ENCODE data around the gene GBF1.

The GBF1 gene

DNA sequence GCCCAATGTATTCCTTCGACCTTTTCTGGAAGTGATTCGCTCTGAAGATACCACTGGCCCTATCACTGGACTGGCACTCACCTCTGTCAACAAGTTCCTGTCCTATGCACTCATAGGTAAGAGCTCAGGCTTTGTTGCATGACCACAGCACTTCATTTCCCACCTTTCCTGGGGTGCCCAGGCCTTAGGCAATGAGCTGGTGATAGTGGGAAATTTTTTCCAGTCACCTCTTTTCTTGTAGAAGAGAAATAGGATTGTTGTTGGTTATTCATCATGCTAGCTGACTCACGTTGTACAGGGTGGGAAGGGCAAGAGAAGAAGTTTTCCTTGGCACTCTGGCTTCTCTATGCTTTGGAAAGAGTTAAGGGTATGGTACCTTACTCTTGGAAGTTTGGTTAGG lies 98.7 kb downstream of the GBF1 start:
- no peak for DNase-seq (ENCODE audit: low read depth in 1 of 2, low spot score in 1 of 2)

DNA sequence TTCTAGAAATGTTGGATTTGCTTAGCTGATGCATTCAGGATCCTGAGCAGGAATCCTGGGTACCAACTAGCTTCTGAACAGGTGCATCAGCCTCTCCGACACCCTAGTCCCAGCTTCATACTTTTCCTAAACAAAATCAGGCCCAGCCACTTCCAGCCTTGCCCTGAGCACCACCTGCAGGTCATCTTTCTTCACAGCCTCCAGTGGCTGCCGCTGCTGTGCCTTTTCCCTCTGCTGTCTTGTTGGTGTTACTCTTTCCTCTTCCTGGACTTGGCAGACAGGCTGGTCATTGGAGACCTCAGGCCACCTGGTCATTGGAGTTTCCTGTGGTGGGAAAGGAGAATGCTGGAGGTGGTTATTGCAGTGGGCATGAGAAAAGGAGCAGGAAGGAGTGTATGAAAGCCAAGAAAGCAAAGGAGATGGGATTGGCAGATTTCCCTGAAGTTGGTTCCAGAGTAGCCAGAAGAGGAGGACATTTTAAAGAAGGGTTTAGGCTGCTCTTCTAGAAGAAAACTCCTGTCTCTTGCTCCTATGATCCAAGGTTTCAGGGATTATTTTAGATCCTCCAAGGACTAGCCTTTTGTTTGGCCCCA lies 102.0 kb downstream of the GBF1 start:
- no peak for DNase-seq (ENCODE audit: low read depth in 1 of 2, low spot score in 1 of 2)

DNA sequence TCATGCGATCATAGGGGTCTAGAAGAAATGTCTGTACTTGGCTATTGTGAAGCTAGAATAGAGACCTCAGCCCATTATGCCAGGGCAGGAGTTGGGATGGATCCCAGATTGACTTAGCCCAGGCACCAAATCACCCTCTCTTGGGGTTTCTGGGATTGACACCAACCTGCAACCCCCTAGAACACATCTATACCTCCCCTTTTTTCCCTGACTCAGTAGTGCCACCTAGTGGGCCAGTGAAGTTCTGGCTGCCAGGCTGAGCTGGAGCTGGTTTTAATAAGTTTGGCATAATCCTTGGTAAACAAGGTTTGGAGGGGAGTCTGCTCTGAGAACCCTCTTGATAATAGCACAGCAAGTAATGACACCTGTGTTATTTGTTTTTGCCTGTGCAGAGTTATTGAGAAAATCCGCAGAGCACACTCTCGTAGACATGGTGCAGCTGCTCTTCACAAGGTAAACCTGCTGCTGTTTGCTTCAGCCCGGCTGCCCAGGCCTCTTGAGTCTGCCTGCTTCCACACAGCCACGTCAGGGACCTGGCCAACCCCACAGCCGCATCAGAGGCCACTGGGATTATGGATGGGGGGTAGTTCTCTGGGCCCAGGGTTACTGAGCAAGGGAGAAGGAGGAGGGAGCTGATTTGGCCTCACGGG lies 106.9 kb downstream of the GBF1 start:
- peak; percentile 60 to 63 for DNase-seq (ENCODE audit: low read depth in 1 of 2, low spot score in 1 of 2)

DNA sequence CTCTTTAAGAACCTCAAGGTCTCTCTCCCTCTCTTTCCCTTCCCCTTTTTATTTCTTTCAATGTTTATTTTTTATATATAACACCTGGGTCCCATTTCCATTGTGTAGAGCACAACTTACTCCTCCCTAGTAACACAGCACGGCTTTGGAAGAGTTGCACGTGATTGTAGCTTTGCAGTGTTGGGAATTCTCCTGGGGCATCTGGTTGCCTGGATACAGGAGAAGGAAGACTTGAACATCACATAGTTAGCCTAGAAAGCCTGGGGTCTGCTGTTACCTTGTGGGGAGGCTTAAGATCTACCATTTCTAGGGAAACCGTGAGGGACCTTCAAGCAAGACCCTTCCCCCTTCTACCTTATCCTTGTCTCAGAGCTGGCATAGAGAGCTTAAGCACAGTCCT lies 109.1 kb downstream of the GBF1 start:
- DNase-seq (ENCODE audit: low read depth in 1 of 2, low spot score in 1 of 2), result no peak

DNA sequence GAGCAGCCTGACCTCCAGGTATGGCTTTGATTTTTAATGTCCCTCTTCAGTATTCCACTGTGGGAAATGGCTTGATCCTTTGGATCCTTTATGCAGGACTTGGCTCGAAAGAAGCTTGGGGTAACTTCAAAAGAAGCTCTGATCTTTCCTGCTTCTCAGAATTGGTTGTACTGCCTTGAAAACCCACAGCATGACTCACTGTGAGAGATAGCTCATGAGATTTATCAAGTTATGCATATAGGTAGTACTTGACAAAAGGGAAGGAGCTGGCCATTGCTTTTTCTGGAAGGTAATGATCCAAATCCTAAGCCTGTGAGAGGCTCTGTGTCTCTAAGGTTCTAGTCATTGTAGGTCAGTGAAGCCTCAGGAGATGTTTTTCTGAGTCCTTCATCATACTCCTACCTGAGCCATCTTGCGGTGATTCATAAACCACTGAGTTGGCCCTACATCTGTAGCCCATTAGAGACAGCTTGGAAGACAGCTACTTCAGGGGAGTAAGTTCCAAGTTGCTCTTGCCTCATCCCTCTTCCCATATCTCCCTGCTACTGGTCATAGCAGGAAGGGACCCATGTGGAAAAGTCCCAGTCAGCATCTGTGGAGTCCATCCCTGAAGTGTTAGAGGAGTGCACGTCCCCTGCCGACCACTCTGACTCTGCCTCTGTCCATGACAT lies 113.5 kb downstream of the GBF1 start:
- no peak for DNase-seq (ENCODE audit: low read depth in 1 of 2, low spot score in 1 of 2)

DNA sequence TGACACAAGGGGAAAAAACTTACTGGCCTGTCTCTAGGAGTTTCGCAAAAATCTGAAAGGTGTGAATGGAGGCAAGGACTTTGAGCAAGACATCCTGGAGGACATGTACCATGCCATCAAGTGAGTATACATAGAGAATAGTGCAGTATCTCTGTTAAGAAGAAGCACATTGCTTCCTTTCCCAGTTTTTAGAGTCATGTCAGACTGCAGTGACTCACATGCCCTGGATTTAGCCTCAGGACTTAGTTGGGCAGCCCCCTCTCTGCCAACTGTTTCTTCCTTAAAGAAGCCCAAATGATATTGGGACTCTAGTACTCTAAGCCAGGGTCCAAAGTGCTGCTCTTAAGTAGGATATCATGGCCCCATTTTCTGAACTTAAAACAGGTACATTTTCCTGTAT lies 122.1 kb downstream of the GBF1 start:
- no peak for DNase-seq (ENCODE audit: low read depth in 1 of 2, low spot score in 1 of 2)

DNA sequence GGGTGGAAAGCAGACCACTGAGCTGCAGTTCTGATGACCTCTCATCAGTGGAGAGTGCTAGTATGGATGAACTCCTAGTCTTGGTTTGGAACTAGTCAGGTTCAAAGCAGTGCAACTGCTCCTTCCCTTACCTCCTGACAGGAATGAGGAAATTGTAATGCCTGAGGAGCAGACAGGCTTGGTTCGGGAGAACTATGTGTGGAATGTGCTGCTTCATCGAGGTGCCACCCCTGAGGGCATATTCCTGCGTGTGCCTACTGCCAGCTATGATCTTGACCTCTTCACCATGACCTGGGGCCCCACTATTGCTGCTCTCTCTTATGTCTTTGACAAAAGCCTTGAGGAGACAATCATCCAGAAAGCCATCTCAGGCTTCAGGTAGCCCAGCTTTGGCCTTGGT lies 122.7 kb downstream of the GBF1 start:
- no peak for DNase-seq (ENCODE audit: low read depth in 1 of 2, low spot score in 1 of 2)

DNA sequence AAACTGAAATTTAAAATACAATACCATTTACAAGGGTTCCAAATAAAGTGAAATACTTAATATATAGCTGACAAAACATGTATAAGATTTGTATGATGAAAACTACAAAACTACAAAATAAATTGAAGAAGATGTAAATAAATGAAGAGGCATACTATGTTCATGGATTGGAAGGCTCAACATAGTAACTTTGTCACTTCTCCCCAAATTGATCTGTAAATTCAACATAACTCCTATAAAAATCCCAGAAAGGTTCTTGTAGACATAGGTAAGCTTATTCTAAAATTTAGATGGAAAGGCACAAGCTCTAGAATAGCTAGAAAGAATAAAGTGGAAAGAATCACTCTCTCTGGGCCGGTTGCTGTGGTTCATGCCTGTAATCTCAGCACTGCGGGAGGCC lies 126.0 kb downstream of the GBF1 start:
- DNase-seq (ENCODE audit: low read depth in 1 of 2, low spot score in 1 of 2), result no peak

DNA sequence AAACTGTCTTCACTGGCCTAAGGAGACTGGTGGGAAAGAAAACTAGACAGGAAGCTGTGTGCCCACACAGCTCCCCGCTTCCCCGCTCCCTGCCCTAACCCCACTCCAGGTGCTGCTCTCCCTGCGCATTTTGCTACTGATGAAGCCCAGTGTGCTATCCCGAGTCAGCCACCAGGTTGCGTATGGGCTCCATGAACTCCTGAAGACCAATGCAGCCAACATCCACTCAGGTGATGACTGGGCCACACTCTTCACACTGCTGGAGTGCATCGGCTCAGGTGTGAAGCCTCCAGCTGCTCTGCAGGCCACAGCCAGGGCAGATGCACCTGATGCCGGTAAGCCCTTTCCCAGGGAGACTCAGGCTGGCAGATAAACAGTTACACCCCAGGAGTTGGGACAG lies 129.9 kb downstream of the GBF1 start:
- DNase-seq (ENCODE audit: low read depth in 1 of 2, low spot score in 1 of 2), result no peak

DNA sequence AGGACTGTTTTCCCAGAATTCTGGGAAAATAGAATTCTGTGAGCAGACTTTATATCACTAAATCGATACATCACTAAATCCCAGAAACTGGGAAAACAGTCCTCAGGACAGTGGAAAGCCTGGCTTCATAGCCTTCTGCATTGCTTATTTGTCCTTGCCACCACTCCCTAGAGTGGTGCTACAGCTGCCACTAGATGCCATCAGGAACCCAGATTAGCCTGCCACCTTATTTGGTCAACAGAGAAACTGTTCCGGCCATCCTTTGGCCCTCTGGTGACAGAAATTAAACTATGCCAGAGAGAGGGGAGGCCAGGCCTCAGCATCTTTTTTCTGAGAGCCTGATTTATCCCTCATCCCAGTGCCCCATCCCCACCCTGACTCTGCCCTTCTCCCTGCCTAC lies 130.5 kb downstream of the GBF1 start:
- no peak for DNase-seq (ENCODE audit: low read depth in 1 of 2, low spot score in 1 of 2)

DNA sequence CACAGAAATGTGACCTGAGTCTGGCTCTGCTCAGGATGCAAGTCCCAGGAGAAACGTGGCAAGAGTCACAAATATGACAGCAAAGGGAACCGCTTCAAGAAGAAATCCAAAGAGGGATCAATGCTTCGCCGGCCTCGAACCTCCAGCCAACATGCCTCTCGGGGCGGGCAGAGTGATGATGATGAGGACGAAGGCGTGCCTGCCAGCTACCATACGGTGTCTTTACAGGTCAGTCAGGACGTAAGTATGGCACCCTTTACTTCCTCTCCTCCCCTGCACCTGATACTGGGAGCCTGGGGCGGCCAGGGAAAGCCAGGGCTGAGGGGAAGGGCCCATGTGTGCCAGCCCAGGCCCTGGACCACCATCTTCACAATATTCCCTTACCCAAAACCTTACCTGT lies 131.6 kb downstream of the GBF1 start:
- no peak for DNase-seq (ENCODE audit: low read depth in 1 of 2, low spot score in 1 of 2)

DNA sequence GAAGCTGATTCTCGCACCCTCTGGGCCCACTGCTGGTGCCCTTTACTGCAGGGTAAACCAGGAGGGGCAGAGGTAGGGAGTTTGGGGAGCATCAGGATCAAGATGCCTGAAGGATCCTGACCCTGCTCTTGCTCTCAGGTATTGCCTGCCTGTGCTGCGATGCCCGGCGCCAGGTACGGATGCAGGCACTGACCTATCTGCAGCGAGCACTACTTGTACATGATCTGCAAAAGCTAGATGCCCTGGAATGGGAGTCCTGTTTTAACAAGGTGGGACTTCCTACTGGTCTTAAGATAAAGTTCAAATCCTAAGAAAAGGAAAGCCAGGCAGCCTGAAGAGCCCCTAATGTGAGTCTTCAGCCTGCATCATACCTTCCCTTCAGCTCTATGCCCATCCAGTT lies 134.1 kb downstream of the GBF1 start:
- no peak for DNase-seq (ENCODE audit: low read depth in 1 of 2, low spot score in 1 of 2)

DNA sequence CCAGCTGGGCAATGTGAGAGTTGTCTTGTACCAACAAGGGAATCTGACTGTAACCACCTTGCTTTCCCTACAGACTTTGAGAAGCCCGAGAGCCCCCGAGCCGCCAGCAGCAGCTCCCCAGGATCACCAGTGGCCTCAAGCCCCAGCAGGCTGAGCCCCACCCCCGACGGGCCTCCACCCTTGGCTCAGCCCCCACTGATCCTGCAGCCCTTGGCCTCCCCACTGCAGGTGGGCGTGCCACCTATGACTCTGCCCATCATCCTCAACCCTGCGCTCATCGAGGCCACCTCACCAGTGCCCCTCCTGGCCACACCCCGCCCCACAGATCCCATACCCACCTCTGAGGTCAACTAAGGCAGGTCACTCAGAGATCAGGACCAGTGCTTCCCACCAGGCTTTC lies 136.7 kb downstream of the GBF1 start:
- DNase-seq (ENCODE audit: low read depth in 1 of 2, low spot score in 1 of 2), result no peak

DNA sequence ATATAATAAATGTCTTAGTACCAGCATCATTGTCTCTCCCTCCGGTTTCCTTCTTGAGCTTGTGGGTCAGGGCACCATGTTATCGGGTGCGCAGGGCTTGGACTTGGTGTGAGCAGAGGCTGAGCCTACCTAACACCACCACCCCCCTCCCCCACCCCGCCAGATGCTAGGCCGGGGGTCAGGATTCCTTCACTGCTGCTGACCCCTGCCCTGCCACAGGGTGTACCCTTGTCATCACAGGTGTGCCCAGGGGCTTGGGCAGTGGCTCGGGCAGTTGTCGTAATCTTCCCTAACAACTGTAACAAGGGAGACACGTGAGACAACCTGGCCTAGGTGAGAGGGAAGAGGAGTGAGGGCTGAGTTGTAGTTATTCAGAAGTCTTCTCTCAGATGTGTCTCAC lies 137.5 kb downstream of the GBF1 start:
- DNase-seq (ENCODE audit: low read depth in 1 of 2, low spot score in 1 of 2), result no peak

DNA sequence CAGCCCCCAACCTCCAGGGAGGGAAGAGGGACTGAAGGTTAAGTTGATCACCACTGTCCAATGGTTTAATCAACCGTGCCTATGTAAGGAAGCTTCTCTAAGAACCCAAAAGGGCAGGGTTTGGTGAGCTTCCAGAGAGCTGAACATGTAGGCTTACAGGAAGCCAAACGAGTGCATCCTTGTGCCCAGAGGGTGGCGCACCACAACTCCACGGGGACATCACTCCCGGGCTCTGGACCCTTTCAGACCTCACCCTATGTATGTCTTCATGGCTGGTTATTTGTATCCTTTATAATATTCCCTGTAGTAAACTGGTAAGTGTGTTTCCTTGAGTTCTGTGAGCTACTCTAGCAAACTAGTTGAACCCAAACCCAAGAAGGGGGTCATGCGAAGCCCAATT lies 138.7 kb downstream of the GBF1 start:
- DNase-seq (ENCODE audit: low read depth in 1 of 2, low spot score in 1 of 2), result no peak

DNA sequence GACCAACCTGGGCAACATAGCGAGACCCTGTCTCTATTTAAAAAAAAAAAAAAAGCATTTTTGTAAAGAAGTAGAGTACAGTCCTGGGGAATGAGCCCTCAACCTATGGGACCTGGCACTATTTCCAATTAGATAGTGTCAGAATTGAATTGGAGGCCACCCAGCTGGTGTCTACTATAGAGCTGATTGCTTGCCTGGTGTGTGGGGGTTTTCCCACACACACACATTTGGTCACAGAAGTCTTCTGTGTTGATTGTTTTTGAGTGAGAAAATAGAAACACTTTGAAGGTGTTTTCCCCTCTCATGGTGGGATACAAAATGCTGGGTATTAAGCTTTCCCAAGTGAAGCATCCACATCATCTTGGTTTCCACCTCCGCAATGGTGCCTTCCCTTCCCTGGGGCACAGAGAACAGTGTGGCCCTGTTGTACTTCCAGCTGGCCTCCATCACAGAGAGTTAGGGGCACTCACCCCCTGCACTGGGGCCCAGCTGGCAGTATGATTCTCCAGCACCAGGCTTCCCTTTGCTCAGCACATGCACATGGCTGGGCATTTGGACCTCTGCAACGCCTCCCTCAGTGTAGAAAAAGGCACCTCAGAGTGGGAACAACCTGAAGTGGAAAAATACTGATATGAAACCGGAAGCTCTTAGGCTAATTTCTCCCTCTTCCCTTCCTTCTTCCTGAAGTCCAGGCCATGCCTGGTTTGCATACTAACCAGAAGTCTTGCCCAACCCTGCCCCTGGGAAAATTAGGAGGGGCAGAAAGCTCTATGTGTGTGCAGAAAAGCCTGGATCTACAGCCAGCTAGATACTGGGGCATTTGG lies 139.5 kb downstream of the GBF1 start:
- DNase-seq (ENCODE audit: low read depth in 1 of 2, low spot score in 1 of 2), result no peak

DNA sequence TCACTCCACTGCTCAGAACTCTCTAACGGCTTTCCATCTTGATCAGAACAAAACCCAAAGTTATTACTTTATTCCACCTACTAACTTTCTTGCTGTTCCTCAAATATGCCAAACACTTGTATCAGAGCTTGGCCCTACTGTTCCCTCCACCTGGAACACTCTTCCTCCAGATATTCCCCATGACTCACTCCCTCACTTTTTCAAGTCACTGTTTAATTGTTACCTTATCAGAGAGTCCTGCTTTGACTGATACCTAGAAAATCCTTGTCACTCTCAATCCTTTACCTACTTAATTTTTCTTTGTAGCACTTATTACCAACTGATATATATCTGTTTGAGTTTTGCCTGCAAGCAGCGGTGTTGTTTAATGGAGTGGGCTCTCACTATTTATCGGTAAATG lies 144.6 kb downstream of the GBF1 start:
- DNase-seq (ENCODE audit: low read depth in 1 of 2, low spot score in 1 of 2), result no peak

DNA sequence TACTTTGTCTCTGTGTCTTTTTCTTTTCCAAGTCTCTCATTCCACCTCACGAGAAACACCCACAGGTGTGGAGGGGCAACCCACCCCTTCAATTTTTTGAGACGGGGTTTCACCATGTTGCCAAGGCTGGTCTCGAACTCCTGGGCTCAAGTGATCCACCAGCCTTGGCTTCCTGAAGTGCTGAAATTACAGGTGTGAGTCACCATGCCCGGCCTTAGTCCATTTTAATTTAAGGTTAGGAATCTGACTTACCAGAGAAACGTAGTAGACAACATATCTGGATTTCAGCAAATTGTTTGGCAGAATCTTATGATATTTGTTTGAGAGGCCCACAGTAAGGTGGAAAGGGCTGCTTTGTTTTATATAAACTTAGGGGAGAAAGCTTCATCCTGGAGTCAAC lies 147.0 kb downstream of the GBF1 start:
- DNase-seq (ENCODE audit: low read depth in 1 of 2, low spot score in 1 of 2), result no peak

DNA sequence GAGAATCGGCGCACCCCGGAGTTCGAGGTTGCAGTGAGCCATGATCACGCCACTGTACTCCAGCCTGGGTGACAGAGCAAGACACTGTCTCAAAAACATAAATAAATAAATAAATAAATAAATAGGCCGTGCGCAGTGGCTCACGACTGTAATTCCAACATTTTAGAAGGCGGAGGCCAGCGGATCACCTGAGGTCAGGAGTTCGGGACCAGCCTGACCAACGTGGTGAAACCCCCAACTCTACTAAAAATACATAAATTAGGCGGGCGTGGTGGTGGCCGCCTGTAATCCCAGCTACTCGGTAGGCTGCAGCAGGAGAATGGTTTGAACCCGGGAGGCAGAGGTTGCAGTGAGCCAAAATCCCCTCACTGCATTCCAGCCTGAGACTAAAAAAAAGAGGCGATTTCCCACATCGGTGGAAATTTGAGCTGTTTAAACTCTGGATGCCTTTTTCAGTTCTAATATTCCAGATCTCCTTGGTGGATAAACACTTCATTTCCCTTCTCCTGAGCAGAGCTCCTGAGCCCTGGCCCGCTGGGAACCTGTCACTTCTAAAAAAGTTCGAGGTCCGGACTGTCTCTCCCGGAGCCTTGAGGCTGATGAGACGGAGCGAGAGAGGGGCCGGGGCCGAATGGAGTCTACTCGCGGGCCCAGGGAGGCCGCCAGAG lies 148.2 kb downstream of the GBF1 start:
- DNase-seq (ENCODE audit: low read depth in 1 of 2, low spot score in 1 of 2), result no peak

DNA sequence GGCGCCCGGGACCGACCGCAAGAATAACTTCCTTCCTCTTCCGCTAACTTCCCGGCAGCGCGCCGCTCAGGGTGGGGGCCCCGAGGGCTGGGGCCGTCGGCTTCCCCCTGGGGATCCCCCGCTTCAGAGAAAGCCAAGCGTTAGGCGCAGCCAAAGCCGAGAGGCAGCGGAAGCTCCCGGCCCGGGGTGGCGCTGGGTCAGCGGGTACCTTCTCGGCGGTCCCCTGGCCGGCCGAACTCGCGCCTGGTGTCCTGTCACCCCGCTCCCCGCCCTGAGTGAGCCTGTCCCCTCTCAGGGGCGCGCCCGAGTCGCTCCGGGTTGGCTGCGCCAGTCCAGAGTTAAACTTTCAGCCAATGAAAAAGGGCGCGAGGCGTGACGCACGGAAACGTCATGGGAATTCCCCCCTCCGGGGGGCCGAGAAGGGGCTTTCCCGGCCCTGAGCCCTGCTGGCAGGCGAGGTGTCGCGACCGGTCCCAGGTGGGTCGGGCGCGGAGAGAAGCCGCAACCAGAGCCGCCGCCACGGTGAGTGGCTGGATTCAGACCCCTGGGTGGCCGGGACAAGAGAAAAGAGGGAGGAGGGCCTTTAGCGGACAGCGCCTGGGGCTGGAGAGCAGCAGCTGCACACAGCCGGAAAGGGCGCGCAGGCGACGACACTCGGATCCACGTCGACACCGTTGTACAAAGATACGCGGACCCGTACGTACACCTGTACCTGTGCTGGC lies 148.9 kb downstream of the GBF1 start:
- DNase-seq (ENCODE audit: low read depth in 1 of 2, low spot score in 1 of 2), result peak; percentile 98
